Tibial nerve (tissue), 4 donors: ENCODE results near the gene RPS14. TPM values are rescaled to one million over a fixed set of nuclear protein-coding genes. Genes with fewer than 3 reads are reported as not detected.
A peak's percentile ranks its signal among the peaks of the same experiment; 100 is the strongest.

ENCODE experiments used
- DNase-seq, 2 donors: peaks; one replicate each; pipeline ENCODE4 v3.0.0-alpha.2; 2019; ENCODE audit warnings: low spot score in 2 of 2
- H3K27ac ChIP-seq, 4 donors: fragments of 200-600 bp; sonication (generic) in 3 of 4; one replicate each; pipeline ENCODE4 v1.5.1; 2017 to 2019; ENCODE audit warnings: mild to moderate bottlenecking in 1 of 4
- H3K27me3 ChIP-seq, 2 donors: fragments of 200-600 bp; sonication (generic) in 1 of 2; one replicate each; pipeline versions ENCODE4 v1.5.1 to v1.6.0; 2017 to 2019
- H3K36me3 ChIP-seq, 3 donors: fragments of 200-600 bp; sonication (generic); one replicate each; pipeline ENCODE4 v1.5.1; 2018 to 2019
- H3K4me1 ChIP-seq, 4 donors: fragments of 200-600 bp; sonication (generic) in 3 of 4; one replicate each; pipeline ENCODE4 v1.5.1; 2017 to 2019
- H3K4me3 ChIP-seq, 4 donors: fragments of 200-600 bp; sonication (generic) in 3 of 4; one replicate each; pipeline ENCODE4 v1.5.1; 2017 to 2019; ENCODE audit warnings: mild to moderate bottlenecking in 1 of 4, moderate library complexity in 1 of 4
- H3K9me3 ChIP-seq, 4 donors: fragments of 200-600 bp; sonication (generic) in 3 of 4; one replicate each; pipeline ENCODE4 v1.5.1; 2017 to 2019
- EP300 ChIP-seq, 2 donors: sonication (generic); formaldehyde crosslinking; IDR thresholded peaks; one replicate each; pipeline ENCODE4 v1.6.1; 2017; ENCODE audit warnings: antibody characterized with exemption in 2 of 2, mild to moderate bottlenecking in 1 of 2
- POLR2A ChIP-seq, 2 donors: fragments of 450-650 bp; IDR thresholded peaks; one replicate each; pipeline ENCODE4 v1.6.1; 2017; ENCODE audit warnings: antibody characterized with exemption in 2 of 2, mild to moderate bottlenecking in 2 of 2, moderate library complexity in 2 of 2
- WGBS, 2 donors: methylation state at CpG; one replicate each; pipeline ENCODE4 v1.1.5; 2018; 5-methylcytosine and 5-hydroxymethylcytosine counted together
- total RNA-seq, 4 donors: library from RNA; depleted of rRNA; stranded (reverse); fragments of >200 nt; gene quantifications; one replicate each; pipeline ENCODE4 v1.1.0, GENCODE V29; 2016
- TF ChIP-seq, protein P1 (sequence below), 5 experiments: fragments of 200-600 bp in 3 of 5; fragments of 450-650 bp in 2 of 5; sonication (generic) in 3 of 5; IDR thresholded peaks; one replicate each; pipeline ENCODE4 v1.5.1; 2016 to 2019; ENCODE audit warnings: antibody characterized with exemption in 5 of 5, mild to moderate bottlenecking in 3 of 5, moderate library complexity in 2 of 5

Gene RPS14
- total RNA-seq = 1,000 to 10,000 TPM; 2,328 to 3,623 (median 2,710) TPM

DNA sequence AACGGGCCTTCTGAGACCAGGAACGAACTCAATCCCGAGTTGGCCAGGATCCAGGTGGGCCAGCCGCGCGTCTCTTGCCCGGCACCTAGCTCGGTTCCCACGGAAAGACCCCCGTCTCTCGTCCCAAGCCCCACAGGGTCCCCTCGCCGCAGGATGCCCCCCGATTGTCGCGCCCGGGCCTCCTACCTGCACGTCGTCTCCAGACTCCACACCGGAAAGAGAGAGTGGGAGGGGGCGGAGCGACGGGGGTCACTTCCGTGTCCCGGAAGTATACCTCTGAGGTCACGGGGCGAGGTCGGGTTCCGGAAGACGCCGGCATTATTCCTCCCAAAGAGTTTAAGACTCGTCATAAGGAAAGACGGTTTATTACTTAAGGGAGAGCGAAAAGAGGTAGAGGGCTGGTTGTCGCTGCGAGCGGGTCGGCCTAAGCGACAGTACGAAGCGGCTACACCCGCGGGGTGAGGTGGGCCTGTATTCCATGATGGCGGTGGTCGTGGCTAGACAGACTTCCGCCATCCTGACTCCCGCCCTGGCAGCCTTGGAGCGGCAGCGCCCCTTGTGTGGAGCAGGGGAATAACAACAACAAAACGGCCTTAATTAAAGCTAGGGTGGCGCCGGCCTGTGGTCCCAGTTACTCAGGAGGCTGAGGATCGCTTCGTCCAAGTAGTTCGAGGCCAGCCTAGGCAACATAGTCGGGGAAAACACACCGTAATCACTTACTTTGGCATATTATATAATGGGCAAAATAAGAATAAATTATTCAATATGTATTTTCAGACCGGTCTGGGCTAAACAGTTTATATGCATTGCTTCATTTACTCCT lies at the start of gene RPS14:
RPS14 (minus strand) TSS at position 223 of the 823 bp plus-strand sequence. CDS start 2,006 bp downstream, outside the sequence.
- DNase-seq = peak; percentile 91 to 92
- no peaks in the 10 kb centered on the region for H3K9me3 ChIP-seq
- H3K27ac ChIP-seq = peak within 1 kb of the TSS; percentile 90 to 95 (median 94)
- H3K27me3 ChIP-seq = no peaks in the 10 kb centered on the region
- TF ChIP-seq, protein P1, sequence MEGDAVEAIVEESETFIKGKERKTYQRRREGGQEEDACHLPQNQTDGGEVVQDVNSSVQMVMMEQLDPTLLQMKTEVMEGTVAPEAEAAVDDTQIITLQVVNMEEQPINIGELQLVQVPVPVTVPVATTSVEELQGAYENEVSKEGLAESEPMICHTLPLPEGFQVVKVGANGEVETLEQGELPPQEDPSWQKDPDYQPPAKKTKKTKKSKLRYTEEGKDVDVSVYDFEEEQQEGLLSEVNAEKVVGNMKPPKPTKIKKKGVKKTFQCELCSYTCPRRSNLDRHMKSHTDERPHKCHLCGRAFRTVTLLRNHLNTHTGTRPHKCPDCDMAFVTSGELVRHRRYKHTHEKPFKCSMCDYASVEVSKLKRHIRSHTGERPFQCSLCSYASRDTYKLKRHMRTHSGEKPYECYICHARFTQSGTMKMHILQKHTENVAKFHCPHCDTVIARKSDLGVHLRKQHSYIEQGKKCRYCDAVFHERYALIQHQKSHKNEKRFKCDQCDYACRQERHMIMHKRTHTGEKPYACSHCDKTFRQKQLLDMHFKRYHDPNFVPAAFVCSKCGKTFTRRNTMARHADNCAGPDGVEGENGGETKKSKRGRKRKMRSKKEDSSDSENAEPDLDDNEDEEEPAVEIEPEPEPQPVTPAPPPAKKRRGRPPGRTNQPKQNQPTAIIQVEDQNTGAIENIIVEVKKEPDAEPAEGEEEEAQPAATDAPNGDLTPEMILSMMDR (IDR thresholded peaks at IDR 0.05) = peak; percentile 93 to 97 (median 96)
- TF ChIP-seq EP300 (IDR thresholded peaks at IDR 0.05) (peak; percentile 52 to 97), POLR2A (IDR thresholded peaks at IDR 0.05) (peak; percentile 59 to 79)
- 4% methylated on average over 58 of the region's 58 CpGs for WGBS, 2 donors
- H3K4me3 ChIP-seq = peak within 1 kb of the TSS; percentile 56 to 91 (median 65)
- H3K36me3 ChIP-seq = peaks cover 0 to 32% (median 16%) of the 10 kb centered on the region in 3 donors
- H3K4me1 ChIP-seq = peaks cover 0 to 39% (median 17%) of the 10 kb centered on the region in 4 donors

DNA sequence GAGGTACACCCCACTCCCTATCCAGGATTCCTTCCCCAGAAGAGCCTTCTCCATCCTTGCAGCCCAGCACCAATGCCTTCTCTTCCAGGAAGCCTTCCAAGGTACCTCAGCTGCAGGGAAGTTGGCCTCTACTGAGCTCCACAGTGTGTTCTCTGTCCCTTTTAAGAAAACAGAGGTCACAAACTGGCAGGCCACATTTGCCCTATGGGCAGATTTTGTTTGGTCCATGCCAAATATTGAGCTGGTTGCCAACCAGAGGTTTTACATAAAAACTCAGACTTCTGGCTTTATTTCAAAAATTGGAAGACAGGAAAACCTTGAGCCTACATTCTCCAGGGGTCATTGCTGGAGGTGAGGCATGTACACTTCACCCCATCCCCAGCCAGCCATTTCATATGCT lies 49.4 kb upstream of the RPS14 start:
- H3K27me3 ChIP-seq = no peaks in the 10 kb centered on the region
- H3K36me3 ChIP-seq = no peaks in the 10 kb centered on the region
- TF ChIP-seq, protein P1 (IDR thresholded peaks at IDR 0.05) = no peak
- TF ChIP-seq EP300 (IDR thresholded peaks at IDR 0.05) = no peak
- TF ChIP-seq POLR2A (IDR thresholded peaks at IDR 0.05) = no peak
- DNase-seq = no peak
- peaks cover 0 to 95% (median 75%) of the 10 kb centered on the region in 4 donors for H3K4me1 ChIP-seq
- H3K4me3 ChIP-seq = no peak overlapping the region
- H3K27ac ChIP-seq = peak overlapping the region; percentile 58 to 91 (median 82)
- no peaks in the 10 kb centered on the region for H3K9me3 ChIP-seq

DNA sequence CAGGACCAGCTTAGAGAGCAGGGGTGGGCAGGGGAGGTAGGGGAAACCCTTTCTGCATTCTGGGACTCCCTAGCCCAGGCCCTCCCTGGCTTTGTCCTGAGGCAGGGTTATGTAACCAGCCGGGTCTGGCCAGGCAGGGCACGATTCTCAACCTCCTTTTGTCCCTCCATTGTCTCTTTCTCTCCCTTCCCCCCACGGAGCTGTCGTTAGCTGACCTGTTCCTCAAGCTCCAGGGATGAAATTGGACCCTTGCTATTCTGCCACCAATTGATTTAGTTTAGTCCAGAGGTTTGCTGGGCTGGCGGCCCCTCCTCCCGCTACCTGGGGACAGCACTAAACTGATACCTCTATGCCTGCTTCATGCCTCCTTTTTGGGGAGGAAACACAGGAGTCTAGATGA lies 49.0 kb upstream of the RPS14 start:
- Histone ChIP-seq H3K4me1 (peaks cover 0 to 95% (median 71%) of the 10 kb centered on the region in 4 donors), H3K27ac (peak overlapping the region; percentile 58 to 91 (median 82)), H3K4me3 (no peak overlapping the region)

DNA sequence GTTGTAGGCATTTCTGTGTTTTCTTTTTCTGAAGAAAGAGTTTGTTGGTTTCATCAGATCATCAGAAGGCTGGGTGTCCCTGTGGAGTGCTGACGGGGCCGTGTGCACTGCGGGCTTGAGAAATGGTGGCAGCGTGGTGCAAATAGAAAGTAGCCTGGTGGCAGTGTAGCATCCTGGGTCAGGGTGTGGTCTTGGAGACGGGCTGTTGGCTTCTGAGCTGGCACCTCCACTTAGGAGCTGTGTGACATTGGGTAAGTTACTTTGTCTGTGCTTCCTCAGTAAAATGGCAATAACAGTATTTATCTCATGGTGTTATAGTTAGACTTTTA lies 48.4 kb upstream of the RPS14 start:
- Histone ChIP-seq H3K27me3 (no peaks in the 10 kb centered on the region), H3K4me1 (peaks cover 0 to 95% (median 65%) of the 10 kb centered on the region in 4 donors), H3K9me3 (no peaks in the 10 kb centered on the region), H3K36me3 (no peaks in the 10 kb centered on the region), H3K4me3 (no peak overlapping the region), H3K27ac (peak overlapping the region; percentile 58 to 91 (median 82))
- TF ChIP-seq EP300 (IDR thresholded peaks at IDR 0.05) (no peak), POLR2A (IDR thresholded peaks at IDR 0.05) (no peak)
- TF ChIP-seq, protein P1 (IDR thresholded peaks at IDR 0.05) = no peak
- 51% methylated on average over 5 of the region's 5 CpGs for WGBS, 2 donors
- DNase-seq = no peak

More for the DNA sequence above, 49.0 kb upstream of the RPS14 start:
- DNase-seq = no peak
- H3K36me3 ChIP-seq = no peaks in the 10 kb centered on the region
- 29 to 40% methylated on average over 6 of the region's 6 CpGs for WGBS, 2 donors
- H3K27me3 ChIP-seq = no peaks in the 10 kb centered on the region
- TF ChIP-seq EP300 (IDR thresholded peaks at IDR 0.05) (no peak), POLR2A (IDR thresholded peaks at IDR 0.05) (no peak)
- TF ChIP-seq, protein P1 (IDR thresholded peaks at IDR 0.05) = no peak
- no peaks in the 10 kb centered on the region for H3K9me3 ChIP-seq

DNA sequence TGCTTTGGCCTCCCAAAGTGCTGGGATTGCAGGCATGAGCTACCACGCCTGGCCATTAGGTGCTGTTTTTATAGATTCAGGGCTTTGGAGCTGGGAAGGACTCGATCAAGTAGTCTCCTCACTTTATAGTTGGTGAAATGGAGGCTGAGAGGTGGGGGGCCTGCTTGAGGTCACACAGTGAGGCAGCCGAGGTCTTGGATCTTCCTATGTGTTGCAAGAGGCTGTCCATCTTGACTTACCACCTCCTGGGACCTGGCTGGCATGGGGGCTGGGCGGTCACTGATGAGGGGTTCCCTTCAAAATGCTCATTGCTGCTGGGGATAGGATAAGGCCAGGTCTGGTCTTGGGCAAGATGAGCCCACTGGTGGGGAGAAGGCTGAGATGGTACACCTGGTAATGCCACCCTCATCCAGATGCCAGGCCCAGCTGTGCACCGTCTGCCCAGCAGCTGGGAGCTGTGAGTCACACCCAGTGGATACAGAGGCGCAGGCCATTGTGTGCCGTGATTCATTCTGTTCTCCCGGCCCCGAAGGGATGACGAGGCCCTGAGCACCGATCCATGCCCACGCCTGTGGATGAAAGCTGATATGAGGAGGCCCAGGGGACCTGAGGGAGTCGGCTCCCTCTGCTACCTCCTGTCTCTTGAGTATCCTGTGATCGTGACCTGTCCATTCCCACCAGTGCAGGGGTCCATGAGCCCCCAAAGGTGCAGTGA lies 47.9 kb upstream of the RPS14 start:
- H3K4me3 ChIP-seq = no peak overlapping the region
- H3K36me3 ChIP-seq = no peaks in the 10 kb centered on the region
- 39 to 46% methylated on average over 12 to 14 of the region's 14 CpGs for WGBS, 2 donors
- H3K4me1 ChIP-seq = peaks cover 0 to 95% (median 63%) of the 10 kb centered on the region in 4 donors
- no peaks in the 10 kb centered on the region for H3K9me3 ChIP-seq
- DNase-seq = peak; percentile 58 to 67
- H3K27me3 ChIP-seq = no peaks in the 10 kb centered on the region
- H3K27ac ChIP-seq = peak overlapping the region; percentile 58 to 91 (median 82)
- peak in 1 of 2 donors; percentile 79 for TF ChIP-seq EP300 (IDR thresholded peaks at IDR 0.05)
- TF ChIP-seq, protein P1 (IDR thresholded peaks at IDR 0.05) = no peak
- TF ChIP-seq POLR2A (IDR thresholded peaks at IDR 0.05) = peak in 1 of 2 donors; percentile 12
